Endothelial cell of umbilical vein (primary cell): ENCODE data around the gene OPRL1. TPM values are rescaled to one million over a fixed set of nuclear protein-coding genes. Genes with fewer than 3 reads are reported as not detected.
A peak's percentile ranks its signal among the peaks of the same experiment; 100 is the strongest.

Source experiments
- BruUV-seq: library from RNA; stranded (reverse); fragments of 400-500 nt; replicated peaks from 2 replicates; lab custom pipeline; 2021; lab: Mats Ljungman, UMichigan
- CTCF ChIA-PET: fragments of 300-600, 350-600 bp; sonication (Branson Sonifier 250); formaldehyde crosslinking; loops from one replicate; lab custom pipeline; 2021; ENCODE audit warnings: antibody characterized with exemption, inconsistent platforms; lab: Charles Lee
- POLR2A ChIA-PET: fragments of 300-600, 350-600 bp; sonication (Branson Sonifier 250); formaldehyde crosslinking; loops from one replicate; lab custom pipeline; 2021; ENCODE audit warnings: antibody characterized with exemption, inconsistent platforms; lab: Charles Lee
- DNase-seq: peaks from one replicate; pipeline ENCODE4 v3.0.0-alpha.2; 2011; ENCODE audit warnings: low read depth, low spot score
- FAIRE-seq: peaks from 2 replicates; lab custom pipeline; 2011; peaks lifted over from hg19 to GRCh38; lab: Jason Lieb, UNC
- H2AFZ ChIP-seq: 2 replicates; pipeline ENCODE4 v1.6.0; 2012; ENCODE audit warnings: low read depth, low read length, control low read depth, inconsistent platforms
- H3K27ac ChIP-seq: 2 replicates; pipeline ENCODE4 v1.5.1; 2011; ENCODE audit warnings: low read depth, mild to moderate bottlenecking, control low read depth, low read length, moderate library complexity; ENCODE audit not compliant: insufficient read depth
- H3K27me3 ChIP-seq, 2 experiments: 2 replicates each; pipeline versions ENCODE4 v1.6.0 to v1.6.1; 2011; ENCODE audit warnings: low read length in 2 of 2, mixed read lengths in 1 of 2; ENCODE audit not compliant: control insufficient read depth in 2 of 2, insufficient read depth in 2 of 2
- H3K36me3 ChIP-seq, 2 experiments: 2 replicates in 1 of 2; 3 replicates in 1 of 2; pipeline ENCODE4 v1.5.1; 2011; ENCODE audit warnings: low read length in 2 of 2, mild to moderate bottlenecking in 1 of 2, moderate library complexity in 1 of 2; ENCODE audit not compliant: control insufficient read depth in 2 of 2, insufficient read depth in 2 of 2; ENCODE audit errors: extremely low read depth in 1 of 2
- H3K4me1 ChIP-seq: 3 replicates; pipeline ENCODE4 v1.5.1; 2011; ENCODE audit warnings: mild to moderate bottlenecking, low read length; ENCODE audit not compliant: control insufficient read depth, insufficient read depth; ENCODE audit errors: extremely low read depth
- H3K4me2 ChIP-seq: 2 replicates; pipeline ENCODE4 v1.6.1; 2011; ENCODE audit warnings: low read length, control low read depth, mixed read lengths; ENCODE audit not compliant: insufficient read depth
- H3K4me3 ChIP-seq, 3 experiments: fragments of 200-600 bp in 1 of 3; sonication (generic), shearing (Covaris generic) in 1 of 3; replicated peaks in 1 of 3; 2 replicates each; pipeline ENCODE4 v1.5.1; 2011 to 2016; ENCODE audit warnings: control low read depth in 3 of 3, low read length in 3 of 3, mild to moderate bottlenecking in 2 of 3, inconsistent platforms in 1 of 3, low read depth in 1 of 3, moderate library complexity in 1 of 3; ENCODE audit not compliant: insufficient read depth in 1 of 3
- H3K79me2 ChIP-seq: 2 replicates; pipeline ENCODE4 v1.6.0; 2012; ENCODE audit warnings: low read length, inconsistent platforms; ENCODE audit not compliant: control insufficient read depth, insufficient read depth
- H3K9ac ChIP-seq: replicated peaks from 2 replicates; pipeline ENCODE3; 2011; ENCODE audit warnings: low read length, control low read depth; ENCODE audit not compliant: insufficient read depth; ENCODE audit errors: extremely low read depth
- H3K9me1 ChIP-seq: replicated peaks from 3 replicates; pipeline ENCODE4 v1.6.0; 2011; ENCODE audit warnings: mild to moderate bottlenecking, low read length; ENCODE audit not compliant: control insufficient read depth, insufficient read depth; ENCODE audit errors: extremely low read depth
- H3K9me3 ChIP-seq: replicated peaks from 2 replicates; pipeline ENCODE4 v1.5.1; 2012; ENCODE audit warnings: low read length, inconsistent platforms; ENCODE audit not compliant: control insufficient read depth, insufficient read depth
- H4K20me1 ChIP-seq: replicated peaks from 2 replicates; pipeline ENCODE3; 2011; ENCODE audit warnings: mild to moderate bottlenecking, low read length; ENCODE audit not compliant: control insufficient read depth, insufficient read depth; ENCODE audit errors: extremely low read depth
- EZH2 ChIP-seq: IDR thresholded peaks from 2 replicates; pipeline ENCODE4 v1.6.1; 2012; ENCODE audit warnings: borderline replicate concordance, low read depth, mild to moderate bottlenecking, moderate library complexity, low read length, inconsistent platforms; ENCODE audit not compliant: severe bottlenecking
- FOS ChIP-seq: IDR thresholded peaks from 2 replicates; pipeline ENCODE4 v1.6.1; 2011; ENCODE audit warnings: mild to moderate bottlenecking, low read length, moderate library complexity, borderline replicate concordance; ENCODE audit not compliant: insufficient read depth
- GATA2 ChIP-seq: IDR thresholded peaks from 2 replicates; pipeline ENCODE4 v1.7.0; 2011; ENCODE audit warnings: low read depth, mild to moderate bottlenecking, moderate library complexity, mixed read lengths, low read length; ENCODE audit not compliant: insufficient read length, insufficient read depth
- JUN ChIP-seq: IDR thresholded peaks from 2 replicates; pipeline ENCODE4 v1.6.1; 2011; ENCODE audit warnings: borderline replicate concordance, low read depth; ENCODE audit not compliant: insufficient read length, insufficient read depth
- MYC ChIP-seq: IDR thresholded peaks from one replicate; pipeline ENCODE4 v1.6.1; 2011; ENCODE audit warnings: mild to moderate bottlenecking, low read depth, low read length
- POLR2A ChIP-seq: IDR thresholded peaks from 2 replicates; pipeline ENCODE4 v1.6.1; 2012; ENCODE audit warnings: low read depth, mild to moderate bottlenecking, control low read depth, low read length
- POLR2AphosphoS5 ChIP-seq: IDR thresholded peaks from 2 replicates; pipeline ENCODE4 v1.6.1; 2012; ENCODE audit warnings: low read depth, mild to moderate bottlenecking, control low read depth, low read length, moderate library complexity; ENCODE audit not compliant: insufficient read depth
- dilution Hi-C: fragments of 300-500 bp; cut with MboI; formaldehyde crosslinking; loops from one replicate; pipeline ENCODE4 v1.15.0; 2019; ENCODE audit warnings: low sequenced_read_pairs; ENCODE audit not compliant: extremely low pct_ligation_motif_present
- intact Hi-C: fragments of 100-400 bp; cut with micrococcal nuclease; formaldehyde crosslinking; loops from one replicate; pipeline ENCODE4 v1.10.0; 2022
- polyA plus RNA-seq, 4 experiments: library from polyadenylated mRNA; depleted of rRNA in 3 of 4; stranded (reverse) in 3 of 4; unstranded in 1 of 4; fragments of >200 nt; gene quantifications; 2 replicates each; pipeline versions ENCODE4 v1.2.1 to v1.2.3, GENCODE V29; 2011 to 2012; ENCODE audit warnings: missing spikeins in 1 of 4
- total RNA-seq: library from RNA; stranded (reverse); gene quantifications from 2 replicates; pipeline ENCODE4 v1.2.3, GENCODE V29; 2021
- TF ChIP-seq, protein P1 (sequence below), 2 donors: IDR thresholded peaks; 1 replicate in 1 of 2; 2 replicates in 1 of 2; pipeline ENCODE4 v1.5.1; 2011; ENCODE audit warnings: low read length in 2 of 2, mild to moderate bottlenecking in 2 of 2, moderate library complexity in 2 of 2, control low read depth in 1 of 2, inconsistent platforms in 1 of 2, low read depth in 1 of 2; ENCODE audit not compliant: insufficient read depth in 1 of 2; ENCODE audit errors: extremely low read depth in 1 of 2
- TF ChIP-seq, protein P2 (sequence below): IDR thresholded peaks from 2 replicates; pipeline ENCODE4 v1.6.1; 2011; ENCODE audit not compliant: insufficient read depth, insufficient read length

The OPRL1 gene
- total and polyA plus RNA-seq, 2 donors (not counting 3 experiments of a cell fraction or from before 2014, with no cell fraction given), result 1.9 to 2.0 TPM

DNA sequence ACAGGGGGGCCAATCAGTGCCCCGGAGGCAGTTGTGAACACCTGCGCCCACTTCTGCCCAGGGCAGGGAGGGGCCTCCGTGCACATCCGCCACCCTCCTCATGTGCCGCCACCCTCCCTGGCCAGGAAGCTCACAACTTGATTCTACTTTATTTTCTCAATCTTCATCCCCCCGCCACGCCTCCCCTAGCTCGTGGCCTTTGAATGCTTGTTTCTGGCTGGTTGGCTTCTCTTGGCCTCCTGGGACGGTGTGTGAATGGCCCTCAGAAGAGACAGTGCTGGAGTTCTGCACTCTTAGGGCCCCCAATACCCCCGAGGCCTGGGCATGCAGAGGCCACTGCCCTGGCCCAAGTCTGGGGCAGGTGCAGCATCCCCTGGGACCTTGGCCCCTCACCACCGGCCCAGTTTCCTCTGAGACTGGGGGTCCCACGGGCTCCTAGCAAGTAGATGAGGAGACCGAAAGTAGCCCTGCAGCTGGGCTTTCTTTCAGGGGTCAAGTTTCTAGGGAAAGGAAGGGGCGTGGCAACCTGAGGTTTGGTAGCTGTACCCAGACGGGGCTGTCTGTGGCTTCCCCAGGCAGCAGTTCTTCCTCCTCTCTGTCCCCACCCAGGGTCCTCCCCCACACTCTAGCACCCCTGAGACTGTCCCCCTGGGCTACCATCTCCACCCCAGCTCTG lies 1.9 kb upstream of the OPRL1 start:
- FAIRE-seq, result no peak
- Histone ChIP-seq H4K20me1 (no peaks in the 10 kb centered on the region), H2AFZ (no peak overlapping the region), H3K4me2 (peak overlapping the region; percentile 82), H3K79me2 (peaks cover 6% of the 10 kb centered on the region), H3K27ac (no peak overlapping the region), H3K9me3 (no peaks in the 10 kb centered on the region), H3K9me1 (no peaks in the 10 kb centered on the region), H3K27me3 (no peaks in the 10 kb centered on the region), H3K4me1 (peaks cover 16% of the 10 kb centered on the region), H3K9ac (no peak overlapping the region), H3K4me3 (peak overlapping the region in 1 of 3 experiments; percentile 73), H3K36me3 (peaks cover 0 to 13% of the 10 kb centered on the region in 2 experiments)
- dilution Hi-C loops (no loop called here), intact Hi-C loops (no loop called here)
- TF ChIP-seq EZH2, result no peak
- TF ChIP-seq, protein P1, sequence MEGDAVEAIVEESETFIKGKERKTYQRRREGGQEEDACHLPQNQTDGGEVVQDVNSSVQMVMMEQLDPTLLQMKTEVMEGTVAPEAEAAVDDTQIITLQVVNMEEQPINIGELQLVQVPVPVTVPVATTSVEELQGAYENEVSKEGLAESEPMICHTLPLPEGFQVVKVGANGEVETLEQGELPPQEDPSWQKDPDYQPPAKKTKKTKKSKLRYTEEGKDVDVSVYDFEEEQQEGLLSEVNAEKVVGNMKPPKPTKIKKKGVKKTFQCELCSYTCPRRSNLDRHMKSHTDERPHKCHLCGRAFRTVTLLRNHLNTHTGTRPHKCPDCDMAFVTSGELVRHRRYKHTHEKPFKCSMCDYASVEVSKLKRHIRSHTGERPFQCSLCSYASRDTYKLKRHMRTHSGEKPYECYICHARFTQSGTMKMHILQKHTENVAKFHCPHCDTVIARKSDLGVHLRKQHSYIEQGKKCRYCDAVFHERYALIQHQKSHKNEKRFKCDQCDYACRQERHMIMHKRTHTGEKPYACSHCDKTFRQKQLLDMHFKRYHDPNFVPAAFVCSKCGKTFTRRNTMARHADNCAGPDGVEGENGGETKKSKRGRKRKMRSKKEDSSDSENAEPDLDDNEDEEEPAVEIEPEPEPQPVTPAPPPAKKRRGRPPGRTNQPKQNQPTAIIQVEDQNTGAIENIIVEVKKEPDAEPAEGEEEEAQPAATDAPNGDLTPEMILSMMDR (IDR thresholded peaks at IDR 0.05; ENCODE audit: extremely low read depth in 1 of 2, insufficient read depth in 1 of 2, low read depth in 1 of 2, low read length in 2 of 2), result no peak
- TF ChIP-seq FOS, result no peak
- no peak for TF ChIP-seq POLR2A
- TF ChIP-seq MYC, result no peak
- TF ChIP-seq JUN, result no peak
- TF ChIP-seq GATA2, result no peak
- TF ChIP-seq, protein P2, sequence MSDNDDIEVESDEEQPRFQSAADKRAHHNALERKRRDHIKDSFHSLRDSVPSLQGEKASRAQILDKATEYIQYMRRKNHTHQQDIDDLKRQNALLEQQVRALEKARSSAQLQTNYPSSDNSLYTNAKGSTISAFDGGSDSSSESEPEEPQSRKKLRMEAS, result no peak
- no peak for TF ChIP-seq POLR2AphosphoS5
- BruUV-seq, result no TSS peak
- ChIA-PET POLR2A (no interaction called here), CTCF (interaction anchor here (1.8 kb wide), 1 partner anchor 98 kb away, joined by 6 read pairs; the partner anchor contains the start of gene SAMD10)
- DNase-seq, result no peak
